Skeletal muscle cell (primary cell): ENCODE results near the gene MYOG.

Experiments
- DNase-seq: peaks from one replicate; pipeline ENCODE4 v3.0.0-alpha.2; 2010; ENCODE audit warnings: low read depth
- H3K4me3 ChIP-seq: 2 replicates; pipeline ENCODE4 v1.5.1; 2011; ENCODE audit warnings: low read depth, mild to moderate bottlenecking, control low read depth, low read length, moderate library complexity

Gene MYOG

DNA sequence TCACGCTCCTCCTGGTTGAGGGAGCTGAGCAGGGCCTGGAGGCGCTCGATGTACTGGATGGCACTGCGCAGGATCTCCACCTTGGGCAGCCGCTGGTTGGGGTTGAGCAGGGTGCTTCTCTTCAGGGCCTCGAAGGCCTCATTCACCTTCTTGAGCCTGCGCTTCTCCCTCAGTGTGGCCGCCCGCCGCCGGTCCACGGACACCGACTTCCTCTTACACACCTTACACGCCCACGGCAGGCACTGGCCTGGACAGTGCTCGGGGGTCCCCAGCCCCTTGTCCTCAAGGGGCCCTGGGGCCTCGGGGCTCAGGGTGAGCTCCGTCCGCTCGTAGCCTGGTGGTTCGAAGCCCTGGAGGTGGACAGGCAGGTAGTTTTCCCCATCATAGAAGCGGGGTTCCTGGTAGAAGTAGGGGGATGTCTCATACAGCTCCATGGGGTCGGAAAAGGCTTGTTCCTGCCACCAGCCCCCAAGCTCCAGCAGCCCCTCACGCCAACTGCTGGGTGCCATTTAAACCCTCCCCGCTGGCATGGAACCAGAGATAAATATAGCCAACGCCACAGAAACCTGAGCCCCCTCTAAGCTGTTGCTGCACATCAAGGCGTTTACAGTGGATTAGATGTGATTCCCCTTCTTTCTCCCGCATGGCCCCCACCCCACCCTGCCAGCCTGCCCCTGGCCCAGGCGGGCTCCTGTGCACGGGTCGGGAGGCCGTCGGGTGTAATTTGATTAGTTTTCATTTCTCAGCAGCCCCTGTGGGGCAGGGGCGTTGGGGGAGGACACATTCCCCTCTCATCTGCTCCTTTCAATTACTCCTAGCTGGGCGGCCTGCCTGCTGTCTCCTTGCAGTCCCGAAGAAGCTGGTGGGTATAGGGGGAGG is at the start of gene MYOG:
Gene MYOG, minus strand, starts transcription at position 485 of the 879 bp plus-strand sequence. Its CDS starts 51 bp downstream, at position 434.
- H3K4me3 ChIP-seq, result peak within 1 kb of the TSS; percentile 47
- peak; percentile 42 for DNase-seq

DNA sequence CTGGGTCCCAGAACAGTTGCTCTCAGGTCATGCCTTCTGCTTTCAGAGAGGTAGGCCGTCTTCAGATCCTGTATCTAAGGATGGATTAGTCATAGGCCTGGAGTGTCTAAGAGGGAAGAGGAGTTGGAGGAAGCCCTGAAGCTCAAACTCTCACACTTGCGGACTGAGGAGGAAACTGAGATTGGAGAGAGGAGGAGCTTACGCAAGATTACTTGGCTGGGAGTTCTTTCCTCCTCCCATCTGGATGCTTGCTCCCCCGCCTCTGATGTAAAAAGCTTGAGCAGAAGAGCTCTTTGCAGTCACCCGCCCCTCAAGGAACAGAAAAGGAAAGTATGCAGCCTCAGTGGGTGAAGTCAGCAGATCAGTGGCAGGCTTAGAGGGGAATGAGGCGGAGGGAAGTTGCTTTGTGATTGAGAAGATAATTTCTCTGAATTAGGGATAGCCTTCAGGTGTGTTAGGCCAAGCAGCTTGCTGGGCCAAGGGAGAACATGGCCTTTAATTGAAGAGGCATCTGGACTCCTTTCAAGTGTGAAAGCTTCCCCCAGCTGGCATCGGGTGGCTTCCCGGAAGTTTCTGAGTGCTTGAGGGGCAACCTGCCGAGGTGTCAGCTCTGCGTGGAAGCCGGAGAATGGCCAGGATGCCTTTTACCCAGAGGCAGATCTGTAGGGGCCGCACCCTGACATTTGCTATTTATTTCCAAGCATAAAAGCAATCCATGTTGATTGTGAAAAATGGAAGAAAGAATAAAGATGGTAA is 48.3 kb upstream of the MYOG start:
- H3K4me3 ChIP-seq, result no peak overlapping the region
- peak; percentile 10 for DNase-seq

DNA sequence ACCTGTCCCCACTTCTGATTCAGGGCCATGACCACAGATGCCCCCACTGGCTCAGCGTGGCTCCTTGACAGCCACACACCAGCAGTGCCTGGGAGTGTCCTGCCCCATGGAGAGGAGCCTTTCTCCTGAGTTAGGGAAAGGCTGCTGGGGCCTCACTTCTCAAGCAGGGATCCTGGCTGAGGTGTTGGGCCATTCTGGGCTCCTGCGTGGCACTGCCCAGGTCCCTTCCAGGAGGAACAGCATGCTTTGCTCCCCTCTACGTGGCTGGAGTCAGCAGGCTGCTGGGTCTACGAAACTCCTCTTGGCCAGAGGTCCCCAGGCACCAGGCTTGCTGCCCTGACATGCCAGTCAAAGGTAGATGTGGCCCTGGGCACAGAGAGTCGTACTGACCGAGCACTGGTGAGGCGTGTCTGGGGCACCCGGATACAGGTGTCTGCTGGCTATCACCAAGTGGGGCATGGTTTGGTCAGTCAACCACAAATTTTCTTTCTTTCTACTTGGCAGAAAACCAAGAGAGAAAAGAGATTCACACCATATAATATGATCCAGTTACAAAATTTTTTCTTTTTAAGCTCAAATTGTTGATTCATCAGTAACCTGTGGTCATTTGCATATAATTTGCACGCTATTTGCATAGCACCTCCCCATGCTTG is 45.9 kb upstream of the MYOG start:
- no peak overlapping the region for H3K4me3 ChIP-seq
- DNase-seq, result no peak

DNA sequence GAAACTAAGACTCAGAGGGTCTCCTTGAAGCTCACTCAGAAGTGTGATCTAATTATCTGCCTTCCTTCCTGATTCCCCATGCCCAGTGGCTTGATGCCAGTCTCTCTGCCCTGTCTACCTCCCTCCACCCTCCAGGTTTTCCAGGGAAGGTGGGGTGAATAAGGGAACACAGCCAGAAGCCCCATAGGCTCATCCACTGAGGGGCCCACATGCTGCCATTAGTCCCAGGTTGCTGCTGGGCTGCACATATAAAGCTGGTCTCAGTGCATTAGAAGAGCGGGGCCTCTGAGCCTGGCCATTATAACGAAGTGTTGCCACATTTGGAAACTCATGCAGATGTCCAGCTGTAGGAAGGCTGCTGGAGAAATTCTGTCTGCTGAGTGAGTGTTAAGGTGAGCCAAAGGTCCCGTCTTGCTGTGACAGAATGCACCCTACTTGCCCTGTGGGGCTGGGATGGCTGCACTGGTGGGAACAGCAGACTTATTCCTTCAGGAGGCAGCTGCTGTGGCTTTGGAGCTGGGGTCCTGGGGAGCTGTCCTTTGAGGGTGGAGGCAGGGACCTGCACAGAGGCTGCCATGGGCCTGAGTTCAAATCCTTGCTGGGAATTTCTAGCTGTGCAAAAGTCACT is 44.7 kb upstream of the MYOG start:
- no peak for DNase-seq
- no peak overlapping the region for H3K4me3 ChIP-seq

DNA sequence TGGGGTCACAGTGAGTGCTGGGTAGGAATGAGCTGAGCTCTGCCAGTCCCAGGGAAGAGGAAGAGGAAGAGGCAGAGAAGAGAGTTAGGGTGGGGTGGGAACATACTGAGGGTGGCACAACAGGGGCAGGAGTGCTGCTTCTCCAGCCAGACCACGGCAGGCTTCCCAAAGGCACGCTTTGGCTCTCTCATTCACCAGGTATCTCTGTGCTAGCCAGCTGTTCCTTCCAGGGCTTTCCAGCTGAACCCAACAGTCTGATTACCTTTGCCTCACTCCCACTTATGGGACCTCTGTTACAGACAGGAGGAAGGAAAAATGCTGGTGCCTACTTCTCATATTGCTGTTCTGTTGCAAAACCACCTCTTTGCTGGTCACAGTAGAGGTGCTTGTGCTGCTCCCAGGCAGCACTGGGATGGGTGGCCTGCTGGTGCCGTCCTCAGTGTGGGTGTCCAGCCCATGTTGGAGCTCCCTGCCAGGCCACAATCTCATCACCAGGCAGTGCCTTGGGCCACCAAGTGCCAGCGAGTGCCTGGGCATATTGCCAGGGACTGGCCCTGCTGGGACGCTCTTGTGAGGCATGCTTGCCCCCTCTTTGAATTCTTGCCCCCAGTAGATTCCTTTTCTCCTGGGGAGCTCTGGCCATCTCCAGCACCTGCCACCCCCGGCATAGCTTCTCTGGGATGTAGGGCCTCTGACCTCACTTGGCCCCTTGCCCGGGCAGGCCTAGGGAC is 43.9 kb upstream of the MYOG start:
- DNase-seq, result no peak
- peak overlapping the region; percentile 44 for H3K4me3 ChIP-seq

DNA sequence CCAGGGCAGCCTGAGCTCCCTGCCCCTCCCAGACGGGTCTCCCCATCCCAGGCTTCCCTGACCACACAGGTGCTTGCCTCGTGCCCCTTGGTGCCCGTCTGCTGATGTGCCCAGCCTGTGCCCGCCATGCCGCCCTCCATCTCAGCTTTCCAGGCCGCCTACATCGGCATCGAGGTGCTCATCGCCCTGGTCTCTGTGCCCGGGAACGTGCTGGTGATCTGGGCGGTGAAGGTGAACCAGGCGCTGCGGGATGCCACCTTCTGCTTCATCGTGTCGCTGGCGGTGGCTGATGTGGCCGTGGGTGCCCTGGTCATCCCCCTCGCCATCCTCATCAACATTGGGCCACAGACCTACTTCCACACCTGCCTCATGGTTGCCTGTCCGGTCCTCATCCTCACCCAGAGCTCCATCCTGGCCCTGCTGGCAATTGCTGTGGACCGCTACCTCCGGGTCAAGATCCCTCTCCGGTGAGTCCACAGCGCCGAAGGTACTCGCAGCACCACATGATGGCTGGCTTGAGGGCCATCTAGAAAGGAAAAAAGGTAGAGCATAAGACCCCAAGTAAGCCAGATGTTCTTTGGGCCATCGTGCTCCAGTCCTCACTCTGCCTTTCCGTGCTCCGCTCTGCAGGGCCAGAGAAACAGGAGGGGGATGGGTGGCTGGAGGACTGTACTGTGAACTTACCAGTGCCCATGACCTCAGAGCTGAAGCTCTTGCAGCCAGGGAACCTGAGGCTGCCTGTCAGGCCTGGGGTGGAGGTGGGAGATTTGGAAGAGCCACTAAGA is 43.1 kb upstream of the MYOG start:
- DNase-seq, result no peak
- peak overlapping the region; percentile 44 for H3K4me3 ChIP-seq

DNA sequence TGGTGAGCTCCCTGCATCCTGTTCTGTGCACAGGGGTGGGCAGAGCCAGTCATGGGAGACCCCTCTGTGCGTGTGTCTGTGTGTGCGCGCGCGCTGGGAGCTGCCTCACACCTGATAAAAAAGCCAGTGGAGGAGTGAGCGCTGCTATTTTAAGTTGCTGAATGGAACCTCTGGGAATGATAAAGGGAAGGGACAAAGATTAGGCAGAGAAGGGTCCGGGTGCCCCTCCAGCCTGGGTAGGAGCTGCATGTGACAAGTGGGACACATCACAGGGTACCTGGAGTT is 42.6 kb upstream of the MYOG start:
- H3K4me3 ChIP-seq, result peak overlapping the region; percentile 44
- DNase-seq, result no peak

DNA sequence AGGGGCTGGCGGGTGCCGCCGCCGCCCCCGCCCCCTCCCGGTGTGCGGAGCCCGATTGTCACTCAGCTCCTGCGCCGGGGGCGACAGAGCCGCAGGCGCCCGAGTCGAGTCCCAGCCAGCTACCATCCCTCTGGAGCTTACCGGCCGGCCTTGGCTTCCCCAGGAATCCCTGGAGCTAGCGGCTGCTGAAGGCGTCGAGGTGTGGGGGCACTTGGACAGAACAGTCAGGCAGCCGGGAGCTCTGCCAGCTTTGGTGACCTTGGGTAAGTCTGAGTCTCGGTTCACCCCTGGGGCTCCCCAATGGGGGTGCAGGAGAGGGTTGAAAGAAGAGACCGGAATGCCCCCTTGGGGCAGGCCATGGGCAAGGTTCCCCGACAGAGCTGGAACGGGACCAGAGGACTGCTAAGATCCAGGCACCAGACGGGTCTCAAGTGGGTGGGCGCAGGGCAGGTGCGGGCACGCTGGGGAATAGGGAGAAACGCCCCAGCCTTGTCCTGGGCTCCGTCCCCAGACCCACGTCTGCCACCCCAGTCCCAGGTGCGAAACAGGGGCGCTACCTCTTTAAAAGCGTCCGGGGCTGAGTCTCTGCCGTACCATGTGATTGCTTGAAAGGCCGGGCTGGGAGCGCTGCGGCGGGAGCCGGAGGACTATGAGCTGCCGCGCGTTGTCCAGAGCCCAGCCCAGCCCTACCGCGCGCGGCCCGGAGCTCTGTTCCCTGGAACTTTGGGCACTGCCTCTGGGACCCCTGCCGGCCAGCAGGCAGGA is 42.0 kb upstream of the MYOG start, which contains the start of gene ADORA1:
Gene ADORA1, plus strand, starts transcription at position 61 of the 765 bp plus-strand sequence. CDS start 1,116 bp downstream, outside the sequence.
- DNase-seq, result no peak
- peak within 1 kb of the TSS; percentile 44 for H3K4me3 ChIP-seq

DNA sequence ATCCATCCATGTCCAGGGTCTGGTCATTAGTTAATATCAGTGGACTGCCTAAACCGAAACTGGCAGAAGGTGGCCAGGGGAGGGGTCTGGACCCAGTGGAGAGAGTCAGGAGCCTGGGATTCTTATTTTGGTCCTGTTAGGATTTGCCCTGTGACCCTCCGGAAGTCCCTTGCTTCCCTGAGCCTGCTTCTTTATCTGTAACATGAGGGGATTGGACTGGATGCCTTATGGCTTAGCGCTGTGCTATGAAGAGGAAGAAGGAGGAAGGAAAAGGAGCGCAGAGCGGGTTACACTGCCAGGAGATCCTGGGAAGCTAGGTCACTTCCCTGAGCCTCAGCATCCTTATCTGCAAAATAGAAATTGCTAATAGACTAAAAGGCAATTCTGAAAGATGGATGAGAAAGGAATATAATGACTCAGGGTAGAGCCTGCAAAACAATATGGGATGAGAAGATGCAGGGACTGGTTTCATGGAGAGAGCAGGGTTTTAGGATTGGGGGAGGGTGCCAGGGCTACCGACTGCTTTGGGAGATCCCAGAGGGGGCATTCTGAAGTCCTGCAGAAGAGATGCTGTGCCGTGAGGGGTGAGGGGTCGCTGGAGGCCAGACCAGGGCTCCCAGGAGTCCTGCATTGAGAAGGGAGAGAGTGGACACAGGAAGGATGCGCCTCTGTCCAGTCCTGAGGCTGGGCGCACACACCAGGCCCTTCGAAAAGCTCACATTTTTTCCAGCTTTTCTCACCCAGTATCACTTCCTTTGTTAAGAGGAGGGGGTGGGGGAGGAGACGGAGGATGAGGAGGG is 41.3 kb upstream of the MYOG start:
- H3K4me3 ChIP-seq, result peak overlapping the region; percentile 44
- no peak for DNase-seq

DNA sequence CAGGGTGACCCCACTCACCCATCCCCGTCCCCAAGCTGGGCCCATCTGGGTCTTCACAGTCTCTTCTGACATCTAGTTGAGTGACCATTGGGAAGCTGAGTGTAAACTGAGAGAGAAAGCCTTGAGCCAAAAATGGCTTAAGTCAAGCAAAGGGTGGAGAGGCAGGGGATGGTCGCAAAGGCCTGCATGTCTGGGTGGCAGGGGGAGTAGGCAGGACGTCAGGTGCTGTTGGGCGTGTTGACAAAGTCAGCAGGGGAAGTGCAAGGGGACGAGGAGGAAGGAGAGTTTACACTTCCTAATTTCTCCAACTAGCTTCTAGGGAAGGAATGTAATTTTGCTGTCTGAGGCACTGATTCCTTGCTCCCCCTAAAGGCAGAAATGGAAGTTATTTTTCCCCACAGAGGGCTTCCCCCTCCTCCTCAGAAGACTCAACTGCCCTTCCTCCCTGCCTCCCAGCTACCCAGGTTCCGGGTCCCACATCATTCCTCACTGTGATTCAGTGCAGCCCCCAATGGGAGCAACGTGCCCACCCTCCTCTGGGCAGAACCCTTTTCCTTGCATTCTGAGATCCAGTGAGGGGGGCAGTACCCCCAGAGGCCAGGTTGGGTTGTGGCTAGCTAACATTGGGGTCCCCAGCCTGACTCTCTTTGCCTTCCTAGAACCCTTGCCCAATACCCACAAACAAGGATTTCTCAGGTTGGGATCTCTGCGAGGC is 40.5 kb upstream of the MYOG start:
- H3K4me3 ChIP-seq, result no peak overlapping the region
- no peak for DNase-seq

DNA sequence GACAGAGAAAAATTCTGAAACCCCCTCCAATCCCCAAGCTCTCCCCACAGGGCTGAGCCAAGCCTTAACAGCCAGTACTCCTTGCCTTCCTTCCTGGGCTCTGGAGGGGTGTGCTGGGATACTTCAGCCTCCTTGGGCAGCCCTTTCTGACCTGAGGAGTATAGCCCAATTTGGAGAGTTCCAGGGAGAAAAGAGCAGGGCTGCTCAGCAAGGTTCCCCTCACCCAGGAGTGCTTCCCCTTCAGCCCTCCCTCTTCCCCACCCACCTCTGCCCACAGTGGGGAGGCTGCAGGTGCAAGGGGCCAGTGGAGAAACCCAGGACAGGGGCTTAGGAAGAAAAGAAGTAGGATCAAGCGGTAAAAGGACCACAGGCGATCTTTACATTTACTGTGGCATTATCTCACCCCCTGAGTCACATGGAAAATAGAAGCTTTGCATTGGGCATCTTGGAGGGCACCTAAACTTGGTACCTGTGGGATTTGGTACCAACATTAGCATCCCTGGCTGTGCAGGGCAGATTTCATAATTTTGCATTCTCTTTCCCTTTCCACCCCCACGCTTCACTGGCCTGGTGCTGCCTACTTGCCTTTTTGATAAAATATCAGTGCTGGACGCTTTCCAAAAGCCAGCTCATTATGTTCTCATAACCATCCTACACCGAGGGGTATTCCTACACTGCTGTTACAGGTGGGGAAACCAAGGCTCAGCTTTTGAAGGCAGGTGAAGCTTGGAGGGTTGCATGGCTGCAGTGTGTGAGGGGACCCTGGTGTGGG is 38.9 kb upstream of the MYOG start:
- H3K4me3 ChIP-seq, result no peak overlapping the region
- DNase-seq, result no peak

DNA sequence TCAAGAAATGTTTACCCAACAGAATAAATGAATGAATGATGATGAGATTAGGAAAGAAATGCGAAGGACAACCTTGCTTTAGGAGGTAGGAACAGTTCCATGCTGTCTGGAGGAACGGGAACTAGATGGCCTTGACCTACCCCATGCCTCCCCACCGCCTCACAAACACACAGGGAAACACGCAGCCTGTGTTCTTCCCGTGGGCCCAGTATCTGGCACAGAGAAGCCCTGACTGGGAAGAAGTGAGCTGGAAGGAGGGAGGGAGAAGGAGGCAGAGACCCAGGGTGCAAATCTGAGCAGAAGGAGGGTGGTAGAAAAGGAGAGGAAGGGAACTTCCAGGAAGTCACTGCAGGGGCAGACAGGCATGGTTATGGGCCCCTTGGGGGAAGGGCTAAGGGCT is 38.2 kb upstream of the MYOG start:
- H3K4me3 ChIP-seq, result no peak overlapping the region
- DNase-seq, result no peak

DNA sequence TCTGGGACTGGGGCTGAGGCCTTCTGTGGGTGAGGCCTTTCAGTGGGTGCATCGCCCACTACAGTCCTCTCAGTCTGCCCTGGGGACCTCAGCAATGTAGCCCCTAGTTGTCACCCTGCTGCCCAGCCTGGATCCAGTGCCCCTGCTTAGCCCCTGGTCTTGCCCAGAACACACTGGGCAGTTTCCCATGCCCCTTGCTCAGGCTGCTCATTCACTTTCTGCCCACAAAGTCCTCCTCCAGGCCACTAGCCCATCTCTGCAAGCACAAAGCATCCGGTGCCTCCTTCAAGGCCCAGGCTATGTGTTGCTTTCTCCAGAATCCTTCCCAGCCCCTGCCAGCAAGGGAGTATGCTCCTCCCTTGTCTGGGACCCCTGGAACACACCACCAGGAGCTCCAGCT is 36.3 kb upstream of the MYOG start:
- no peak overlapping the region for H3K4me3 ChIP-seq
- DNase-seq, result no peak

DNA sequence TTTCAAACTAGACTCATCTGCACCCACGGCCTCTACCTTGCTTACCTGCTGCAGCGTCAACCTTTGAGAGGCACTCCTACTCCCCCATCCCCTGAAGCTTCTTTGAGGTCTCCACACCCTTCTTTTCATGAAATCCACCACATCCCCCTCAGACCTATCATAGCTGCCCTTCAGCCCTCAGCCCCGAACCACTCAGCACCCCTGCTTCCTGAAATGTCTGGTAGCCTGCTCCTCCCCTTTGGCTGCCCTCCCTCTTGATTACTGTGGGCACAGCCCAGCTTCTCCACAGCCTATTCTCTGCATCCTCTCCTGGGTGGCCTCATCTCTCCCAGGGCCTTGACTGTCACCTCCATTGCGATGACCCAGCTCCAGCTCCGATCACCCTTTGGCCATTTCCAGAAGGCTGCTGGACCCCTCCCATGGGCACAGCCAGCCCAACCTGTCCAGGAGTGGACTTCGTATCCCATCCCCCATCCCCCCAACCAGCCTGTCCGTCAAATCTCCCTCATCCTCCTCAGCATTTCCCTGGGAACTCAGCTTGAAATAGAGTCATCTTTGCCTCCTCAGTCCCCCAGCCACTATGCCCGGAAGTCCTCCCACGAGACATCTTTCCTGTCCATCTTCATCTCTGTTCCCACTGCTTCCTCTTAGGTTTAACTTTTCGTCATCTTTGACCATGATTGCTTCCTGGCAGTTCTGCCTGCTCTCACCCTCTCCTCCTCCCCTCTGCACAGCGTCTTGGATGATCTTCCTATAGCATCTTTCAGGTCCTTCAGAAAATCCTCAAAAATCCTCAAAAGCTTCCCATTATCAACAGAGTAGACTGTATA is 35.6 kb upstream of the MYOG start:
- no peak overlapping the region for H3K4me3 ChIP-seq
- no peak for DNase-seq
